Fibroblast of lung (primary cell): ENCODE results near the gene ANKRD27.

ENCODE experiments used
- CTCF ChIP-seq, 2 donors: IDR thresholded peaks in 1 of 2; conservative IDR thresholded peaks in 1 of 2; 1 replicate in 1 of 2; 2 replicates in 1 of 2; pipeline ENCODE4 v1.5.1; 2011 to 2012; ENCODE audit warnings: low read length in 2 of 2, control low read depth in 1 of 2, inconsistent platforms in 1 of 2, low read depth in 1 of 2, mild to moderate bottlenecking in 1 of 2
- EZH2 ChIP-seq: IDR thresholded peaks from 2 replicates; pipeline ENCODE4 v1.5.1; 2012; ENCODE audit warnings: low read length, control low read depth, mild to moderate bottlenecking; ENCODE audit errors: missing control alignments

DNA sequence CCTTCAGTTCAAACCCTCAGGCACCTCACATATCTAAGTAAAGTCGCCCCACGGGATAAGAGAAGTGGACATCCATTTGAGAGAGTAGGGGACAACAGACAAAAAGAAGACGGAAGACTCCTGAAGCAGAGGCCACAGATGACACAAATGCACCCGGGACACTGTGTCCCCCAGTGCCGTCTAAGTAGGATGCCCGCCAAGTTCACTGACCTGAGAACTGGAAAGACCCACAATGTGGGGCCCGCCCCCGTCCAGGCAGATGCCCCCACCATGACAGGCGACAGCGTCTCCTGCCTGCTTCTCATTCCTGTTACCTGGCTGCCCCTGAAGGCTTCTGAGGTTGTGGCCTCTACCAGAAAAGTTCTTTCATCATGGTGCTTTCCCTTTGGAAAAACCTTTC lies 16.9 kb downstream of the ANKRD27 start:
- no peak for TF ChIP-seq CTCF (conservative IDR thresholded peaks at IDR 0.05 in 1 of 2, IDR thresholded peaks at IDR 0.05 in 1 of 2; ENCODE audit: low read depth in 1 of 2, low read length in 2 of 2)
- no peak for TF ChIP-seq EZH2
